Transverse colon (tissue), 4 donors: ENCODE data around the gene LRCOL1.

Source experiments
- EP300 ChIP-seq: sonication (generic); formaldehyde crosslinking; IDR thresholded peaks from one replicate; pipeline ENCODE4 v1.6.1; 2017; ENCODE audit warnings: antibody characterized with exemption, low read depth
- POLR2A ChIP-seq: fragments of 450-650 bp; IDR thresholded peaks from one replicate; pipeline ENCODE4 v1.6.1; 2016; ENCODE audit warnings: antibody characterized with exemption, mild to moderate bottlenecking, moderate library complexity
- POLR2AphosphoS5 ChIP-seq, 3 donors: sonication (generic); formaldehyde crosslinking; IDR thresholded peaks; one replicate each; pipeline ENCODE4 v1.6.1; 2016; ENCODE audit warnings: antibody characterized with exemption in 3 of 3
- TF ChIP-seq, protein P1 (sequence below), 5 experiments: fragments of 200-600 bp in 3 of 5; fragments of 450-650 bp in 2 of 5; sonication (generic) in 3 of 5; IDR thresholded peaks; 1 replicate in 2 of 5; 2 replicates in 3 of 5; pipeline ENCODE4 v1.5.1; 2016 to 2017; ENCODE audit warnings: antibody characterized with exemption in 5 of 5, inconsistent platforms in 3 of 5, mild to moderate bottlenecking in 2 of 5, moderate library complexity in 1 of 5

DNA sequence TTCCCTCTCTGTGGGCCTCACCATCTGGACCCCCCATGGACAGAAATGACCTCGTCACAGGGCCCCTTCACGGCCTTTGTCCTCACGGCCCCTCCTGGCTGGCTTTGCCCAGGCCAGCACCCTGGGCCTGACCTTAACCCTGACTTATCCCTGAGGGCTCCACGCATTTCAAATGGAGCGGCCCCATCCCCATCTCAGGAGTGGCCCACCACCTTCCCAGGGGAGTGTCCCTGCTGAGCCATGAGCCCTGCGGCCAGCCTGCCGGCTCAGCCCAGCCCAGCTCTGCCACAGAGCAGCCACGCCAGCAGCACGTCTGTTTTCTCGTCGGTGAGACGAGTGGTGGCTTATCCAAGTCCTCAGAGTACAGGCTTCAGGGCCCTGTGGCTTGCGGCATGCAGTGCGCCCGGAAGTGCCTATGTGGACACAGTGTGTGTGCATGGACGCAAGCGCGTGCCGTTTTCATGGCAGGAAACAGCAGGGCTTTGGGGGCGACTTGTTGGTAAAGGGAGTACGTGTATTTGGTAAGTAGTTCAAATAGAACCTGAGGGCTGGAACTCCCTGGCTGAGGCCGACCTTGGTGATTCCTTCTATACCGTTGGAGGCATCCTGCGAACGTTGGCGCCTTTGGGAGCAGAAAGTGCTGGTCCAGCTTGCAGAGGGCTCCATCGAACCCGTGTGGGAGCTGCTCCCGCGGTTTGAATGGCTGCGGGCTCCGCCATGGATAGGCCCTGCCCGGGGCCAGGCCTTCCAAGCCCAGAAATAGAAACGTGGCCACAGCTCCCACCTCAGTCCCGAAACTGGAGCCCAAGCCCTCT lies 52.1 kb downstream of the LRCOL1 start:
- TF ChIP-seq, protein P1, sequence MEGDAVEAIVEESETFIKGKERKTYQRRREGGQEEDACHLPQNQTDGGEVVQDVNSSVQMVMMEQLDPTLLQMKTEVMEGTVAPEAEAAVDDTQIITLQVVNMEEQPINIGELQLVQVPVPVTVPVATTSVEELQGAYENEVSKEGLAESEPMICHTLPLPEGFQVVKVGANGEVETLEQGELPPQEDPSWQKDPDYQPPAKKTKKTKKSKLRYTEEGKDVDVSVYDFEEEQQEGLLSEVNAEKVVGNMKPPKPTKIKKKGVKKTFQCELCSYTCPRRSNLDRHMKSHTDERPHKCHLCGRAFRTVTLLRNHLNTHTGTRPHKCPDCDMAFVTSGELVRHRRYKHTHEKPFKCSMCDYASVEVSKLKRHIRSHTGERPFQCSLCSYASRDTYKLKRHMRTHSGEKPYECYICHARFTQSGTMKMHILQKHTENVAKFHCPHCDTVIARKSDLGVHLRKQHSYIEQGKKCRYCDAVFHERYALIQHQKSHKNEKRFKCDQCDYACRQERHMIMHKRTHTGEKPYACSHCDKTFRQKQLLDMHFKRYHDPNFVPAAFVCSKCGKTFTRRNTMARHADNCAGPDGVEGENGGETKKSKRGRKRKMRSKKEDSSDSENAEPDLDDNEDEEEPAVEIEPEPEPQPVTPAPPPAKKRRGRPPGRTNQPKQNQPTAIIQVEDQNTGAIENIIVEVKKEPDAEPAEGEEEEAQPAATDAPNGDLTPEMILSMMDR (IDR thresholded peaks at IDR 0.05) = no peak
- no peak for TF ChIP-seq EP300
- TF ChIP-seq POLR2AphosphoS5 (IDR thresholded peaks at IDR 0.05) = no peak
- no peak for TF ChIP-seq POLR2A
